ENCODE measurements around the gene PRSS57. TPM values are rescaled to one million over a fixed set of nuclear protein-coding genes. Genes with fewer than 3 reads are reported as not detected.

The PRSS57 gene
- total RNA-seq, 2 donors from 2014 or later, result not detected

GRCh38 chr19:646779-647565 is 48.3 kb downstream of the PRSS57 start:
- no peak for DNase-seq (ENCODE audit: low spot score)
- intact Hi-C loops (cut with DNase I), result no loop called here

DNA sequence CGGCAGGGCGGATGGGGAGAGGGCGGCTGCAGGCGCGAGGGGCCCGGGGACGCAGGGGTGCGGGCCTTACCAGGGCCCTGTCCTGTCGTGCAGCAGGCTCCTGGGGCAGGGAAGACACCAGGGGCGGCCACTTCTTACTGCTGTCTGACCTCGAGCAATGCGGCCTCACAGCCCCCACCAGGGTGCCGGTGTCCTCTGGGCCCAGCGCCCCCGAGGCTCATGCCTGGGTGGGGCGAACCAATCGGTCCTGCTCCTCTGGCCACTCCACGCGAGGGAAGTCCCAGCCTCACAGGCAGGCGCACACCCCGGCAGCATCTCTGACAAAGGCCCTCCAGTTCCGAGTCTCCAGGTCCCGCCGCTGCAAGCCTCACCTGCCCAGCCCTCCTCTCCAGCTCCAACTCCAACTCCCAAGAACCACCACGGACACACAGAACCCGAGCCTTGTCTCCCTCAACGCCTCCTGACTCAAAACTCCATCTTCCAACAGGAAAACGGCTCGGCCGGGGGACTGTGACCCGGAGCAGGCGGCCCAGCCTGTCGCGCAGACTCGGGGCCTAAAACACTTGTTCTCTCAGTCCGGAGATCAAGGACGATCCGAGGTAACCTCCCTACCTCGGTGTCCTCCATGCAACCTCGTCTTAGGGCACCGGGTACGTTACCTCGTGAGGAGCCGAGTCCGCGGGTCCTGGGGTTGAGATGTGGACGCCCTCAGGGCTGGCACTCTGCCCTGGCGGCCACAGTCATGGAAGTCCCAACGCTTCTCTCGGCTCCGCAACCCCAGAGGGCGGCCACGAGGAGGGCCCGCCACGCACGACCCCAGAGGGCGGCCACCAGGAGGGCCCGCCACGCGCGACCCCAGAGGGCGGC is 49.1 kb downstream of the PRSS57 start:
- intact Hi-C loops (cut with DNase I), result no loop called here
- no peak for DNase-seq (ENCODE audit: low spot score)

- intact Hi-C loops (cut with DNase I), result no loop called here
- no peak for DNase-seq (ENCODE audit: low spot score)
Measured at GRCh38 chr19:644789-645188, 50.5 kb downstream of the PRSS57 start.

DNA sequence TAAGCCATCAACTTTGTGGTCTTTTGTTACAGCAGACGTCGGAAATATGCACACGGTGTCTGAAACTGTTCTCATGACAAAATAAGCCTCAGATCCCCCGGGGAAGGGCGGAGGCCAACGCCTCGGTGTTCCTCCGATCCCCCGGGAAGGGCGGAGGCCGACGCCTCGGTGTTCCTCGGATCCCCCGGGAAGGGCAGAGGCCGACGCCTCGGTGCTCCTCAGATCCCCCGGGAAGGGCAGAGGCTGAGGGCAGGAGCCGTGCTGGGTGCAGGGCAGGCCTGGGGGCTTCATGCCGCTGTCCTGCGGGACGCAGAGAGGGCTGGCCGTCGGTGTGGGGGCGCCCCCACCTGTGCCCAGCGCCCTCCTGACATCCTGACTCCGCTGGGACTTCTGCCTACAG is 50.9 kb downstream of the PRSS57 start:
- no peak for DNase-seq (ENCODE audit: low spot score)
- intact Hi-C loops (cut with DNase I), result no loop called here

GRCh38 chr19:643736-644135 is 51.5 kb downstream of the PRSS57 start:
- intact Hi-C loops (cut with DNase I), result no loop called here
- no peak for DNase-seq (ENCODE audit: low spot score)

DNA sequence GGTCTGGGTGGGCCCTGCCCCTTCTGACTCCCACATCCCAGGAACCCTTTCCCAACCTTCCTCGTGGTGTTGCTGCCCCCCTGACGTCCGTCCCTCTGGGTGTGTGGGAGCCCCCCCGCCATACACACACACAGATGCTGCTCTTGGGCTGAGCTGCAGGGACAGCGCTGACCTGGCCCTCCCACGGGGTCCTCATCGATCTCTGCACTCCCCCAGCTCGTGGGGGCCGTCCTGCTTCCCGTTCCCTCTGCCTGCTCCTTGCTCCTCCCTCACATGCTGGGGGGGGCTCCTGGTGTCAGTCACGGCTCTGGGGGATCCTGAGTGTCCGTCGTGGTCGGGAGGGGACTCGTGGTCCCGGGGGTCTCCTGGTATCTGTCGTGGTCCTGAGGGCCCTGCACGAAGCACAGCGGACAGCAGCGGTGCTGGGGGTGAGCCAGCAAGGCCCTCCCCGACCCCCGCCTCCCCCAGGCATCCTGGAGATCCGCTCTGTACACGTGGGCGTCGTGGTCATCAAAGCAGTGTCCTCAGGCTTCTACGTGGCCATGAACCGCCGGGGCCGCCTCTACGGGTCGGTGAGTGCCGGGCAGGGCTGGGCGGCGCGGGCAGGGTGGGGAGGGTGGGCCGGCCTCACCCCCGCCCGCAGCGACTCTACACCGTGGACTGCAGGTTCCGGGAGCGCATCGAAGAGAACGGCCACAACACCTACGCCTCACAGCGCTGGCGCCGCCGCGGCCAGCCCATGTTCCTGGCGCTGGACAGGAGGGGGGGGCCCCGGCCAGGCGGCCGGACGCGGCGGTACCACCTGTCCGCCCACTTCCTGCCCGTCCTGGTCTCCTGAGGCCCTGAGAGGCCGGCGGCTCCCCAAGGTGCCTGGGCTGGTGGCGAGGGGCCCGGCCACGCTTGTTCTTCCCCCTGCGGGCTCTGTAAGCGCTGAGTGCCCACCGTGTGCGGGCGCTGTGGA is 52.2 kb downstream of the PRSS57 start:
- no peak for DNase-seq (ENCODE audit: low spot score)
- intact Hi-C loops (cut with DNase I), result no loop called here

- no peak for DNase-seq (ENCODE audit: low spot score)
- intact Hi-C loops (cut with DNase I), result no loop called here
Measured at GRCh38 chr19:641702-642101, 53.5 kb downstream of the PRSS57 start.

- intact Hi-C loops (cut with DNase I), result no loop called here
- DNase-seq (ENCODE audit: low spot score), result no peak
Measured at GRCh38 chr19:640606-641189, 54.6 kb downstream of the PRSS57 start.

DNA sequence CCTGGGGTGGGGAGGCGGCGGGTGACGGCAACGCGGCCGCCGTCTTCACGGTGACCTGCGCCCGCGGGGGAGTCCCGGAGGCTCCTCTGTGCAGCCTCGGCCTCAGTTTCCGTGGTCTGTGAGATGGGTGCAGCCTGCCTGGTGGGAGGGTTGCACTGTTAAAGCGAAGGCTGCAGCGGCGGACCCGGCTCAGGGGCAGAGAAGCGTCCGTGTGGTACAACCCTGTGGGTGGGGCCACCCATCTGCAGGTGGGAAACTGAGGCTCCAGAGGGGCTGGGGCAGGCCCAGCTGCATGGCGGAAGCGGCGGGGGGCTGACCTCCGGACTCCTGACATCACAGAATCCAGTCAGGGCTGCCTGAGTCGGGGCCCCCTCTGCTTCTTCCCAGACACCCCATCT is 55.1 kb downstream of the PRSS57 start:
- intact Hi-C loops (cut with DNase I), result no loop called here
- DNase-seq (ENCODE audit: low spot score), result no peak

- DNase-seq (ENCODE audit: low spot score), result peak; percentile 97
- intact Hi-C loops (cut with DNase I), result loop anchor here in 1 of 2 donors (10.0 kb wide), 1 partner anchor 65 kb away; the partner anchor contains the start of gene BSG
Measured at GRCh38 chr19:639253-640160, 55.7 kb downstream of the PRSS57 start, which contains the start of gene FGF22. Gene FGF22 (plus strand): TSS chr19:639879. CDS start chr19:639926, 47 bp downstream.

DNA sequence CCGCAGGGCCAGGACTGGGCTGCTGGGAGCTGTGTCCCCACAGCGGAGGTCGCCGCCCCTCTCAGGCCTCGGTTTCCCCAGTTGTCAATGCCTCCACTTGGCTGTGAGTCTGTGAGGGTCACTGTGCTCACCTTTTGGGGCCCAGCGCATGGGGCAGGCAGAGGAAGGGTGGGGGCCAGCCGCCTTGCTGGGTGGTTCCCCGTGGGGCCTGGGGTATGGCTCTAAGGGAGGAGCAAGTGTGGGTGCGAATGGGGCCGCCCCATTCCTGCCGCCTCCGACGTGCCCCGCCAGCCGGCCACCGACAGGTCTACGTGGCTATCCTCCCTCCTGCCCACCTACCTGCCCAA is 56.4 kb downstream of the PRSS57 start:
- intact Hi-C loops (cut with DNase I), result loop anchor here in 1 of 2 donors (10.0 kb wide), 1 partner anchor 64 kb away; the partner anchor contains the start of gene BSG
- no peak for DNase-seq (ENCODE audit: low spot score)

Other genes starting within 250 kb of the PRSS57 start
- 10 to 100 TPM; 21.0 to 21.9 TPM for gene SHC2, start 234.4 kb downstream of the PRSS57 start, total RNA-seq
- gene MADCAM1, start 199.0 kb downstream of the PRSS57 start, total RNA-seq, result under 1 TPM in 1 of 2 donors, not detected in 1; 0.42 TPM
- 10 to 100 TPM; 21.0 to 21.2 TPM for gene TPGS1, start 188.0 kb downstream of the PRSS57 start, total RNA-seq
- gene CDC34, start 163.7 kb downstream of the PRSS57 start, total RNA-seq, result 10 to 100 TPM; 41.1 to 45.8 TPM
- under 1 TPM; 0.74 to 0.76 TPM for gene GZMM, start 151.4 kb downstream of the PRSS57 start, total RNA-seq
- 100 to 1,000 TPM; 288 to 300 TPM for gene BSG, start 122.9 kb downstream of the PRSS57 start, total RNA-seq
- gene HCN2, start 105.6 kb downstream of the PRSS57 start, total RNA-seq, result under 1 TPM; 0.10 to 0.37 TPM
- 10 to 100 TPM; 25.6 to 30.7 TPM for gene POLRMT, start 61.9 kb downstream of the PRSS57 start, total RNA-seq
- gene FGF22, start 55.6 kb downstream of the PRSS57 start, total RNA-seq, result under 1 TPM in 1 of 2 donors, not detected in 1; 0.37 TPM
- gene RNF126, start 32.2 kb downstream of the PRSS57 start, total RNA-seq, result 10 to 100 TPM; 24.5 to 27.1 TPM
- gene FSTL3, start 19.1 kb downstream of the PRSS57 start, total RNA-seq, result 100 to 1,000 TPM; 234 to 270 TPM
- gene PALM, start 13.5 kb upstream of the PRSS57 start, total RNA-seq, result 100 to 1,000 TPM in 1 of 2 donors, 10 to 100 TPM in 1; 89.6 to 128 TPM
- under 1 TPM in 1 of 2 donors, not detected in 1; 0.14 TPM for gene MISP, start 55.7 kb upstream of the PRSS57 start, total RNA-seq
- 100 to 1,000 TPM; 151 to 168 TPM for gene PTBP1, start 102.0 kb upstream of the PRSS57 start, total RNA-seq
- gene PLPPR3, start 126.5 kb upstream of the PRSS57 start, total RNA-seq, result not detected
- gene AZU1, start 132.4 kb upstream of the PRSS57 start, total RNA-seq, result under 1 TPM in 1 of 2 donors, not detected in 1; 0.29 TPM
- gene PRTN3, start 145.5 kb upstream of the PRSS57 start, total RNA-seq, result under 1 TPM in 1 of 2 donors, not detected in 1; 0.38 TPM
- 1 to 10 TPM in 1 of 2 donors, under 1 TPM in 1; 0.33 to 2.2 TPM for gene ELANE, start 156.9 kb upstream of the PRSS57 start, total RNA-seq
- gene CFD, start 164.2 kb upstream of the PRSS57 start, total RNA-seq, result 100 to 1,000 TPM; 122 to 297 TPM
- 10 to 100 TPM; 29.4 to 33.6 TPM for gene MED16, start 197.7 kb upstream of the PRSS57 start, total RNA-seq
- gene RNU6-9, start 198.0 kb upstream of the PRSS57 start, total RNA-seq, result not detected
- 10 to 100 TPM; 36.2 to 41.5 TPM for gene R3HDM4, start 217.8 kb upstream of the PRSS57 start, total RNA-seq
- not detected for gene KISS1R, start 221.9 kb upstream of the PRSS57 start, total RNA-seq
- 1 to 10 TPM; 6.3 to 10.0 TPM for gene ARID3A, start 230.6 kb upstream of the PRSS57 start, total RNA-seq

All from posterior vena cava (tissue), 2 donors.